ENCODE results near the gene BSND. TPM values are rescaled to one million over a fixed set of nuclear protein-coding genes. Genes with fewer than 3 reads are reported as not detected.
A peak's percentile ranks its signal among the peaks of the same experiment; 100 is the strongest.
"Not testable (repeated sequence)": the region's sequence is repeated elsewhere in the genome, so short reads cannot be mapped to it uniquely, and the experiment has no call there.

The BSND gene
- total RNA-seq, 4 donors from 2014 or later, result not detected

DNA sequence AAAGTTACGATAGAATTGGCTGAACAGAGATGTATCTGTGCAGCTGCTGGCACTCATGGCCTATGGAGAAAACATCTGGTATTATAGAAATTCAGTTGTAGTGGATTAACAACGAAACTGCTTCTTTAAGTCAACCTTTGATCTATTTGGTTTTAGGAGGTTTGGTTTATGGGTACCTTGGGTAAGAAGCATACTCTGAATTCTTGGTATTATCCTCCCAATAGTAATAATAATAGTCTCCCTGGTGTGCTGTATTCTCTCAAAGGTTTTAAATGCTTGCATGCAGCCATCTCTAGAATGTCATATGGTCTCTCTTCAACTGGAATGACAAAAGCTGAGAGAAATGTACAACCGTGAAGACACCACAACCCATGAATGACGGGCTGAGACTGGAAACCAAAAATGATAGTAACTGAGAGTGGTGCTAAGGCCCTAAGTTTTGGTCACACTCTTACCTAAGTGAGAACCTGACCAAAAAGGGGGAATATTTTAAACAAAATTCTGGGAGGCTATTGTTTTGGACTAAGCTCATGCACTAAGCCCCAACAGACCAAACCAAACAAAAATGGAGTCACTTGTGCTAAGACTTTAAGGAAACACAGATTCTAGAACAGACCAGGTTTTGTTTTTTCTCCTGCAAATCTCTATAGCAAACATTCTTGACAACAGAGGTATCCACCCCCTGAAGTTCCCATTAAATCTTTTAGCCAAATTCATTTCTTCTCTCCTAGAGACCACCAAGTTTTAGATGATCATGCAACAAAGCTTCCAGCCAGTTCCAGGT, 35.9 kb upstream of the BSND start:
- 63 to 64% methylated on average over 4 of the region's 4 CpGs for WGBS, 2 donors
- DNase-seq (ENCODE audit: low spot score in 2 of 2), result no peak
- TF ChIP-seq POLR2A (IDR thresholded peaks at IDR 0.05) (no peak), EP300 (IDR thresholded peaks at IDR 0.05) (no peak)
- TF ChIP-seq, protein P1, sequence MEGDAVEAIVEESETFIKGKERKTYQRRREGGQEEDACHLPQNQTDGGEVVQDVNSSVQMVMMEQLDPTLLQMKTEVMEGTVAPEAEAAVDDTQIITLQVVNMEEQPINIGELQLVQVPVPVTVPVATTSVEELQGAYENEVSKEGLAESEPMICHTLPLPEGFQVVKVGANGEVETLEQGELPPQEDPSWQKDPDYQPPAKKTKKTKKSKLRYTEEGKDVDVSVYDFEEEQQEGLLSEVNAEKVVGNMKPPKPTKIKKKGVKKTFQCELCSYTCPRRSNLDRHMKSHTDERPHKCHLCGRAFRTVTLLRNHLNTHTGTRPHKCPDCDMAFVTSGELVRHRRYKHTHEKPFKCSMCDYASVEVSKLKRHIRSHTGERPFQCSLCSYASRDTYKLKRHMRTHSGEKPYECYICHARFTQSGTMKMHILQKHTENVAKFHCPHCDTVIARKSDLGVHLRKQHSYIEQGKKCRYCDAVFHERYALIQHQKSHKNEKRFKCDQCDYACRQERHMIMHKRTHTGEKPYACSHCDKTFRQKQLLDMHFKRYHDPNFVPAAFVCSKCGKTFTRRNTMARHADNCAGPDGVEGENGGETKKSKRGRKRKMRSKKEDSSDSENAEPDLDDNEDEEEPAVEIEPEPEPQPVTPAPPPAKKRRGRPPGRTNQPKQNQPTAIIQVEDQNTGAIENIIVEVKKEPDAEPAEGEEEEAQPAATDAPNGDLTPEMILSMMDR (IDR thresholded peaks at IDR 0.05), result no peak
- Histone ChIP-seq H3K9me3 (peaks cover 0 to 10% (median 0%) of the 10 kb centered on the region in 4 donors), H3K4me1 (no peaks in the 10 kb centered on the region), H3K36me3 (no peaks in the 10 kb centered on the region), H3K27ac (no peak overlapping the region), H3K4me3 (no peak overlapping the region), H3K27me3 (no peaks in the 10 kb centered on the region)

DNA sequence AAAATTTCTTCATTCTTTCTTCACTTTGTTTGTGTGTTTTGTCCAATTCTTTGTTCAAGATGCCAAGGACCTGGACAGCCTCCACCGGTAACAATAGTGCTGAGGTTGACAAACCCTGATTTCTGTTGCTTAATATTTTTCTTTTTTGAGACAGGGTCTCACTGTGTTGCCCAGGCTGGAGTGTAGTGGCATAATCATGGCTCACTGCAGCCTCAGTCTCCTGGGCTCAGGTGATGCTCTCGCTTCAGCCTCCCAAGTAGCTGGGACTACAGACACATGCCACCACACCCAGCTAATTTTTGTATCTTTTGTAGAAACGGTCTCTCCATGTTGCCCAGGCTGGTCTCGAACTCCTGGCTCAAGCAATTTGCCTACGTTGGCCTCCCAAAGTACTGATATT, 34.9 kb upstream of the BSND start:
- not testable (repeated sequence) for H3K27ac ChIP-seq; H3K36me3 ChIP-seq; H3K27me3 ChIP-seq; DNase-seq (ENCODE audit: low spot score in 2 of 2); H3K4me1 ChIP-seq; H3K4me3 ChIP-seq; H3K9me3 ChIP-seq
- WGBS, 2 donors, result 89 to 92% methylated on average over 5 of the region's 5 CpGs

DNA sequence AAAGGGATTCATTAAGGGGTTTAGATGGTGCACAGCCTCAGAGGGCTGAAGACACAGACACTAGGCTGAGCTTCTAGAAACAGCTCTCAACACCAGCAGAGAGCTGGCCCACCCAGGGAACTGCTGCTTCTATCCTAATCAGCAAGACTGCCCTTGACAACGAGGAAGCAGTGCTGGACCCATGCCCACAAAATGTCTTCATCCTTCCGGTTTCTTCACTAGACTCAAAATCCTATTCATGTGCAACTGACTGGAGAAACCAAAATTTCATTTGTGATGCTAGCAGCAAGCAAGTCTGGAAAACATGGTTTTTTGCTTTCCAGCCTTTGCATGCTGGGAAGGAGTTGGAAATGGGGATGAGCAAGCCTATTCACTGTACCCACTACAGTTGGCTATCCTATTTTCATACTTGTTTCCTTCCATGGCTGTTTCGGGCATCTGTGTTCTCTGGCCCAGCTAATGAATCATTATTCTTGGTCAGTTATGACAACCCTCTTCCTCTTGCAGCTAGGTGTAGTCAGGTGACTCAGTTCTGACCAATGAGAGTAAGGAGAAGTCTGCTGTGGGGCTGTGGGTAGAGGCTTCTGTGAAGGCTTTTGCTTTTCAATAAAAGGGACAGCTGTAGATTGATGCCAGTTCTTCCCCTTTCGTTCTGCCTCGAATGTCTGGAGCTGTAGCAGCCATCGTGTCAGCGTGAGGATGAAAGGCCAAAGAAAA, 33.0 kb upstream of the BSND start:
- DNase-seq (ENCODE audit: low spot score in 2 of 2), result peak; percentile 38 to 74
- 53 to 54% methylated on average over 7 of the region's 7 CpGs for WGBS, 2 donors
- H3K27ac ChIP-seq, result no peak overlapping the region
- H3K27me3 ChIP-seq, result no peaks in the 10 kb centered on the region
- no peaks in the 10 kb centered on the region for H3K4me1 ChIP-seq
- H3K4me3 ChIP-seq, result no peak overlapping the region
- no peaks in the 10 kb centered on the region for H3K9me3 ChIP-seq
- no peaks in the 10 kb centered on the region for H3K36me3 ChIP-seq
- TF ChIP-seq EP300 (IDR thresholded peaks at IDR 0.05), result no peak
- TF ChIP-seq, protein P1 (IDR thresholded peaks at IDR 0.05), result no peak

DNA sequence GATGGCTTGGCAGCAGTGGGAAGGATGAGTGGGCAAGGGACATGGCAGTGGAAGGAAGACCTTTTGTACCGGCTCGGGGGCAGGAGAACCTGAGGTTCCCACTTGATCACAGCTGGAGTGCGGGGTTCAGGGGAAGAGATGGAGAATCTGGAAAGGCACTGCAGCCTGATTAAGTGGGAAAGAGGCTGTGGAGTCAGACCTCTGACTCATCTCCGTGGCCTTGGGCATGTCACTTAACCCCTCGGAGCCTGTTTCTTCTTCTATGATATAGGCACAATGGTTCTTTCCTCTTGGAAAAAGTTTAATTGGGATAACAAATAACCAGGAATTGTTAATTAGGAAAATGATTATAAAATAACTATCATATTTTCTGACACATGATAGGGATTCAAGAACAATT, 31.4 kb upstream of the BSND start:
- DNase-seq (ENCODE audit: low spot score in 2 of 2), result no peak
- H3K27ac ChIP-seq, result no peak overlapping the region
- TF ChIP-seq EP300 (IDR thresholded peaks at IDR 0.05), result no peak
- no peak for TF ChIP-seq POLR2A (IDR thresholded peaks at IDR 0.05)
- TF ChIP-seq, protein P1 (IDR thresholded peaks at IDR 0.05), result no peak
- H3K4me1 ChIP-seq, result no peaks in the 10 kb centered on the region
- no peaks in the 10 kb centered on the region for H3K36me3 ChIP-seq
- H3K27me3 ChIP-seq, result no peaks in the 10 kb centered on the region
- no peaks in the 10 kb centered on the region for H3K9me3 ChIP-seq
- no peak overlapping the region for H3K4me3 ChIP-seq
- WGBS, 2 donors, result 72 to 78% methylated on average over 5 of the region's 5 CpGs

DNA sequence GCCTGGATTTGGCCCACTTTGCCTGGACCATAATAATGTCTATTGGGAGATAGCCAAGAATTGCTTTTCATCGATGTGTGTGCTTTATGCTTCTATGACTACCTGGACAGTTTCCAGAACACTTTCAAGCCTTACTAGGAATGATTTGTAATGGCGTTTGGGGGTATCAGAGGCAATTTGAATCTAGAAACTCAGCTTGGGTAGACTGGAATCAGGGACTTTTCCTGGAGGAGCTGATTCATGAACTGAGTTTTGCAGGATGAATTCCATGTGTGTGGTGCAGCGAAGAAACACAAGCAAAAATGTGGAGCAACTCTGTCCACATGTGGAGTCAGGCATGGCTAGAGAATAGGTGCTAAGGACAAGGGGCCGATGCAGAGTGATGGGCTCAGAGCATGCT, 30.2 kb upstream of the BSND start:
- Histone ChIP-seq H3K27ac (no peak overlapping the region), H3K36me3 (no peaks in the 10 kb centered on the region), H3K27me3 (no peaks in the 10 kb centered on the region), H3K9me3 (no peaks in the 10 kb centered on the region), H3K4me3 (no peak overlapping the region), H3K4me1 (peaks cover 0 to 9% (median 0%) of the 10 kb centered on the region in 4 donors)
- TF ChIP-seq POLR2A (IDR thresholded peaks at IDR 0.05) (no peak), EP300 (IDR thresholded peaks at IDR 0.05) (no peak)
- TF ChIP-seq, protein P1 (IDR thresholded peaks at IDR 0.05), result no peak
- 59 to 63% methylated on average over 4 of the region's 4 CpGs for WGBS, 2 donors
- DNase-seq (ENCODE audit: low spot score in 2 of 2), result no peak
